Stomach (tissue), 4 donors: ENCODE measurements around the gene RADX.

Source experiments
- EP300 ChIP-seq: sonication (generic); formaldehyde crosslinking; IDR thresholded peaks from one replicate; pipeline ENCODE4 v1.6.1; 2017; ENCODE audit warnings: antibody characterized with exemption
- POLR2A ChIP-seq, 4 donors: fragments of 450-650 bp; IDR thresholded peaks; one replicate each; pipeline ENCODE4 v1.6.1; 2016; ENCODE audit warnings: antibody characterized with exemption in 4 of 4, control low read depth in 2 of 4, mild to moderate bottlenecking in 1 of 4, moderate library complexity in 1 of 4
- TF ChIP-seq, protein P1 (sequence below), 7 experiments: fragments of 450-650 bp in 4 of 7; fragments of 200-600 bp in 3 of 7; sonication (generic) in 3 of 7; IDR thresholded peaks; one replicate each; pipeline ENCODE4 v1.5.1; 2016 to 2019; ENCODE audit warnings: antibody characterized with exemption in 7 of 7, control low read depth in 2 of 7, mild to moderate bottlenecking in 1 of 7

GRCh38 chrX:106728337-106728736 is 116.6 kb downstream of the RADX start:
- no peak for TF ChIP-seq EP300
- no peak for TF ChIP-seq POLR2A (IDR thresholded peaks at IDR 0.05)
- TF ChIP-seq, protein P1, sequence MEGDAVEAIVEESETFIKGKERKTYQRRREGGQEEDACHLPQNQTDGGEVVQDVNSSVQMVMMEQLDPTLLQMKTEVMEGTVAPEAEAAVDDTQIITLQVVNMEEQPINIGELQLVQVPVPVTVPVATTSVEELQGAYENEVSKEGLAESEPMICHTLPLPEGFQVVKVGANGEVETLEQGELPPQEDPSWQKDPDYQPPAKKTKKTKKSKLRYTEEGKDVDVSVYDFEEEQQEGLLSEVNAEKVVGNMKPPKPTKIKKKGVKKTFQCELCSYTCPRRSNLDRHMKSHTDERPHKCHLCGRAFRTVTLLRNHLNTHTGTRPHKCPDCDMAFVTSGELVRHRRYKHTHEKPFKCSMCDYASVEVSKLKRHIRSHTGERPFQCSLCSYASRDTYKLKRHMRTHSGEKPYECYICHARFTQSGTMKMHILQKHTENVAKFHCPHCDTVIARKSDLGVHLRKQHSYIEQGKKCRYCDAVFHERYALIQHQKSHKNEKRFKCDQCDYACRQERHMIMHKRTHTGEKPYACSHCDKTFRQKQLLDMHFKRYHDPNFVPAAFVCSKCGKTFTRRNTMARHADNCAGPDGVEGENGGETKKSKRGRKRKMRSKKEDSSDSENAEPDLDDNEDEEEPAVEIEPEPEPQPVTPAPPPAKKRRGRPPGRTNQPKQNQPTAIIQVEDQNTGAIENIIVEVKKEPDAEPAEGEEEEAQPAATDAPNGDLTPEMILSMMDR (IDR thresholded peaks at IDR 0.05) = no peak
